ENCODE measurements around the gene RBM38. TPM values are rescaled to one million over a fixed set of nuclear protein-coding genes. Genes with fewer than 3 reads are reported as not detected.

RBM38 gene
- total and polyA plus RNA-seq, 2 of the 4 experiments (the other 2 are of a cell fraction): 5.2 to 11.9 TPM

- TF ChIP-seq, protein P1, sequence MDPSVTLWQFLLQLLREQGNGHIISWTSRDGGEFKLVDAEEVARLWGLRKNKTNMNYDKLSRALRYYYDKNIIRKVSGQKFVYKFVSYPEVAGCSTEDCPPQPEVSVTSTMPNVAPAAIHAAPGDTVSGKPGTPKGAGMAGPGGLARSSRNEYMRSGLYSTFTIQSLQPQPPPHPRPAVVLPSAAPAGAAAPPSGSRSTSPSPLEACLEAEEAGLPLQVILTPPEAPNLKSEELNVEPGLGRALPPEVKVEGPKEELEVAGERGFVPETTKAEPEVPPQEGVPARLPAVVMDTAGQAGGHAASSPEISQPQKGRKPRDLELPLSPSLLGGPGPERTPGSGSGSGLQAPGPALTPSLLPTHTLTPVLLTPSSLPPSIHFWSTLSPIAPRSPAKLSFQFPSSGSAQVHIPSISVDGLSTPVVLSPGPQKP (IDR thresholded peaks at IDR 0.05; ENCODE audit: borderline replicate concordance, low read depth, low read length): no peak
These were observed 2.1 kb upstream of the RBM38 start (continued) for GRCh38 chr20:57388953-57389694.

Data from IMR-90 (cell line).